Measurements from ENCODE around the gene MLH1.

GRCh38 chr3:36944012-36944640 lies 49.2 kb upstream of the MLH1 start:
- TF ChIP-seq EZH2 (IDR thresholded peaks at IDR 0.05; ENCODE audit: insufficient read depth, poor library complexity, severe bottlenecking) (no peak), EZH2phosphoT487 (IDR thresholded peaks at IDR 0.05; ENCODE audit: insufficient read depth, low read depth) (no peak)

All from GM23248 (cell line).